C4-2B (cell line): ENCODE data around the gene DDX60.

ENCODE experiments used
- ZFX ChIP-seq: fragments of 450-650 bp; IDR thresholded peaks from 2 replicates; pipeline ENCODE4 v1.6.1; 2017
- TF ChIP-seq, protein P1 (sequence below): fragments of 450-650 bp; conservative IDR thresholded peaks from 2 replicates; pipeline ENCODE4 v1.5.1; 2017; ENCODE audit warnings: mild to moderate bottlenecking

- TF ChIP-seq, protein P1, sequence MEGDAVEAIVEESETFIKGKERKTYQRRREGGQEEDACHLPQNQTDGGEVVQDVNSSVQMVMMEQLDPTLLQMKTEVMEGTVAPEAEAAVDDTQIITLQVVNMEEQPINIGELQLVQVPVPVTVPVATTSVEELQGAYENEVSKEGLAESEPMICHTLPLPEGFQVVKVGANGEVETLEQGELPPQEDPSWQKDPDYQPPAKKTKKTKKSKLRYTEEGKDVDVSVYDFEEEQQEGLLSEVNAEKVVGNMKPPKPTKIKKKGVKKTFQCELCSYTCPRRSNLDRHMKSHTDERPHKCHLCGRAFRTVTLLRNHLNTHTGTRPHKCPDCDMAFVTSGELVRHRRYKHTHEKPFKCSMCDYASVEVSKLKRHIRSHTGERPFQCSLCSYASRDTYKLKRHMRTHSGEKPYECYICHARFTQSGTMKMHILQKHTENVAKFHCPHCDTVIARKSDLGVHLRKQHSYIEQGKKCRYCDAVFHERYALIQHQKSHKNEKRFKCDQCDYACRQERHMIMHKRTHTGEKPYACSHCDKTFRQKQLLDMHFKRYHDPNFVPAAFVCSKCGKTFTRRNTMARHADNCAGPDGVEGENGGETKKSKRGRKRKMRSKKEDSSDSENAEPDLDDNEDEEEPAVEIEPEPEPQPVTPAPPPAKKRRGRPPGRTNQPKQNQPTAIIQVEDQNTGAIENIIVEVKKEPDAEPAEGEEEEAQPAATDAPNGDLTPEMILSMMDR: no peak
- no peak for TF ChIP-seq ZFX
These were observed 42.7 kb downstream of the DDX60 start for GRCh38 chr4:168275836-168276235.
